ENCODE data around the gene PIK3R2. TPM values are rescaled to one million over a fixed set of nuclear protein-coding genes. Genes with fewer than 3 reads are reported as not detected.

Gene PIK3R2
- total RNA-seq, 1 donor from 2014 or later = 21.6 TPM

- TF ChIP-seq CTCF (IDR thresholded peaks at IDR 0.05) = no peak
- no peak for DNase-seq
- H3K4me1 ChIP-seq = no peaks in the 10 kb centered on the region
- no peaks in the 10 kb centered on the region for H3K27me3 ChIP-seq (ENCODE audit: low read depth)
- no peaks in the 10 kb centered on the region for H3K36me3 ChIP-seq
- no peaks in the 10 kb centered on the region for H3K9me3 ChIP-seq
- no peak overlapping the region for H3K27ac ChIP-seq
- no peak overlapping the region for H3K4me3 ChIP-seq
- ATAC-seq = no peak
- intact Hi-C loops (cut with DNase I) = no loop called here
These were observed 65.6 kb downstream of the PIK3R2 start for GRCh38 chr19:18218600-18218999.

Other genes starting within 250 kb of the PIK3R2 start
- 55.3 TPM for gene CCDC124, start 220.1 kb upstream of the PIK3R2 start, total RNA-seq
- gene KCNN1, start 186.1 kb upstream of the PIK3R2 start, total RNA-seq = not detected
- gene ARRDC2, start 145.0 kb upstream of the PIK3R2 start, total RNA-seq = 89.4 TPM
- 14.6 TPM for gene IL12RB1, start 66.2 kb upstream of the PIK3R2 start, total RNA-seq
- gene MAST3, start 55.4 kb upstream of the PIK3R2 start, total RNA-seq = 29.2 TPM
- gene IFI30, start 20.6 kb downstream of the PIK3R2 start, total RNA-seq = 682 TPM
- 6.6 TPM for gene MPV17L2, start 40.1 kb downstream of the PIK3R2 start, total RNA-seq
- 2.7 TPM for gene RAB3A, start 50.9 kb downstream of the PIK3R2 start, total RNA-seq
- gene PDE4C, start 73.3 kb downstream of the PIK3R2 start, total RNA-seq = 9.6 TPM
- 4.1 TPM for gene IQCN, start 121.3 kb downstream of the PIK3R2 start, total RNA-seq
- 150 TPM for gene JUND, start 128.5 kb downstream of the PIK3R2 start, total RNA-seq
- gene LSM4, start 169.9 kb downstream of the PIK3R2 start, total RNA-seq = 72.3 TPM
- 40.9 TPM for gene PGPEP1, start 187.4 kb downstream of the PIK3R2 start, total RNA-seq
- gene GDF15, start 233.0 kb downstream of the PIK3R2 start, total RNA-seq = 21.2 TPM
- 35.4 TPM for gene LRRC25, start 244.5 kb downstream of the PIK3R2 start, total RNA-seq